Measurements from ENCODE around the gene COG5. TPM values are rescaled to one million over a fixed set of nuclear protein-coding genes. Genes with fewer than 3 reads are reported as not detected.
"Not testable (repeated sequence)": the region's sequence is repeated elsewhere in the genome, so short reads cannot be mapped to it uniquely, and the experiment has no call there.

Gene COG5
- total RNA-seq, 6 experiments from 2014 or later: 13.9 to 21.3 (median 15.5) TPM

GRCh38 chr7:107224374-107225223, 339.1 kb downstream of the COG5 start:
- Histone ChIP-seq H3K36me3 (no peaks in the 10 kb centered on the region), H3K27me3 (no peaks in the 10 kb centered on the region), H3K9me3 (peaks cover 0 to 3% (median 0%) of the 10 kb centered on the region in 4 donors), H3K27ac (no peak overlapping the region), H3K4me1 (peaks cover 0 to 8% (median 4%) of the 10 kb centered on the region in 4 donors), H3K4me3 (no peak overlapping the region)
- intact Hi-C loops (cut with DNase I): no loop called here
- TF ChIP-seq CTCF (IDR thresholded peaks at IDR 0.05): no peak
- TF ChIP-seq POLR2A (IDR thresholded peaks at IDR 0.05): no peak
- DNase-seq (peak in 1 of 3 donors; percentile 21), ATAC-seq (peak; percentile 63 to 69 (median 66))
- 65% methylated on average over 2 of the region's 5 CpGs for WGBS (ENCODE audit: insufficient coverage, low coverage, low lambda C conversion rate, missing lambda C conversion rate)

DNA sequence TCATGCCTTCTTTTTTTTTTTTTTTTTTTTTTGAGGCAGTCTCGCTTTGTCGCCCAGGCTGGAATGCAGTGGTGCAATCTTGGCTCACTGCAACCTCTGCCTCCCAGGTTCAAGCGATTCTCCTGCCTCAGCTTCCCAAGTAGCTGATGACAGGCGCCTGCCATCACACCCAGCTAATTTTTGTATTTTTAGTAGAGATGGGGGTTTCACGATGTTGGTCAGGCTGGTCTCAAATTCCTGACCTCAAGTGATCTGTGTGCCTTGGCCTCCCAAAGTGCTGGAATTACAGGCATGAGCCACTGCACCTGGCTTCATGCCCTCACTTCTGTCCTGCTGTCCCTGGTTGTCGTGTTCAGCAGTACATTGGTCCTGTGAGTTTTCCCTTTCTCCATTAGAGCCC, 342.9 kb downstream of the COG5 start:
- ATAC-seq; H3K4me3 ChIP-seq; DNase-seq; H3K4me1 ChIP-seq; intact Hi-C loops (cut with DNase I); H3K27ac ChIP-seq; H3K27me3 ChIP-seq; H3K9me3 ChIP-seq; H3K36me3 ChIP-seq: not testable (repeated sequence)
- 94% methylated on average over 3 of the region's 6 CpGs for WGBS (ENCODE audit: insufficient coverage, low coverage, low lambda C conversion rate, missing lambda C conversion rate)

DNA sequence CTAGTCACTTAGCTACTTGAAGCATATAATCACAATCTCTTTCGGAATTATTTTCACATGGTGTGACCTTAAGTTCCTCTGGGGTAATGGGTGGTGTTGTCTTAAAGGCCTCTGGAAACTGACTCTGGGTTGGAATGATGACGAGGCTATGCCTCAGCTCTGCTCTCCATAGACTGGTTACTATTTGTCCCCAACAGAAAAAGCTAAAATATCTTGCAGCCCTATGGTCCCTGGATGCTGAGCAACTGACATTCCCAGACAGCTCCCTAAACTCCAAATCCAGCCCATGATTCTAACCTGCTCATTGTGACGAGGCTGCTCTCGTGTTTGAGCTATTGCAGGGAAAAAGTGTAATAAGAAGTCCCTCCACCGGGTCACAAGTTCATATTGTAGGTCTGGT, 343.4 kb downstream of the COG5 start:
- peaks cover 0 to 8% (median 4%) of the 10 kb centered on the region in 4 donors for H3K4me1 ChIP-seq
- H3K27me3 ChIP-seq: no peaks in the 10 kb centered on the region
- intact Hi-C loops (cut with DNase I): no loop called here
- DNase-seq (no peak), ATAC-seq (no peak)
- WGBS (ENCODE audit: insufficient coverage, low coverage, low lambda C conversion rate, missing lambda C conversion rate): 93% methylated on average over 2 of the region's 5 CpGs
- H3K36me3 ChIP-seq: no peaks in the 10 kb centered on the region
- no peak overlapping the region for H3K27ac ChIP-seq
- H3K9me3 ChIP-seq: no peaks in the 10 kb centered on the region
- H3K4me3 ChIP-seq: no peak overlapping the region
- TF ChIP-seq POLR2A (IDR thresholded peaks at IDR 0.05): no peak
- no peak for TF ChIP-seq CTCF (IDR thresholded peaks at IDR 0.05)

GRCh38 chr7:107219563-107220244, 344.0 kb downstream of the COG5 start:
- ATAC-seq (no peak), DNase-seq (no peak)
- no peaks in the 10 kb centered on the region for H3K9me3 ChIP-seq
- no peaks in the 10 kb centered on the region for H3K36me3 ChIP-seq
- 88% methylated on average over 2 of the region's 2 CpGs for WGBS (ENCODE audit: insufficient coverage, low coverage, low lambda C conversion rate, missing lambda C conversion rate)
- no peak overlapping the region for H3K4me3 ChIP-seq
- no peaks in the 10 kb centered on the region for H3K27me3 ChIP-seq
- H3K4me1 ChIP-seq: peaks cover 0 to 8% (median 4%) of the 10 kb centered on the region in 4 donors
- no peak overlapping the region for H3K27ac ChIP-seq
- intact Hi-C loops (cut with DNase I): no loop called here
- TF ChIP-seq POLR2A (IDR thresholded peaks at IDR 0.05) (no peak), CTCF (IDR thresholded peaks at IDR 0.05) (no peak)

GRCh38 chr7:107213945-107214344, 349.8 kb downstream of the COG5 start:
- ATAC-seq: no peak
- intact Hi-C loops (cut with DNase I): no loop called here
- H3K36me3 ChIP-seq: no peaks in the 10 kb centered on the region
- TF ChIP-seq POLR2A (IDR thresholded peaks at IDR 0.05): no peak
- no peak for TF ChIP-seq CTCF (IDR thresholded peaks at IDR 0.05)
- no peaks in the 10 kb centered on the region for H3K9me3 ChIP-seq
- no peak for DNase-seq
- no peaks in the 10 kb centered on the region for H3K27me3 ChIP-seq
- H3K4me1 ChIP-seq: no peaks in the 10 kb centered on the region
- H3K4me3 ChIP-seq: no peak overlapping the region
- H3K27ac ChIP-seq: no peak overlapping the region

Measured in right lobe of liver (tissue), 6 donors.